VCaP (cell line): ENCODE data around the gene EIF4ENIF1.
A peak's percentile ranks its signal among the peaks of the same experiment; 100 is the strongest.

Experiments
- H3K27ac ChIP-seq: fragments of 450-650 bp; 2 replicates; pipeline ENCODE4 v1.5.1; 2017
- TF ChIP-seq, protein P1 (sequence below): fragments of 450-650 bp; conservative IDR thresholded peaks from 2 replicates; pipeline ENCODE4 v1.5.1; 2017; ENCODE audit warnings: mild to moderate bottlenecking, moderate library complexity

Gene EIF4ENIF1

DNA sequence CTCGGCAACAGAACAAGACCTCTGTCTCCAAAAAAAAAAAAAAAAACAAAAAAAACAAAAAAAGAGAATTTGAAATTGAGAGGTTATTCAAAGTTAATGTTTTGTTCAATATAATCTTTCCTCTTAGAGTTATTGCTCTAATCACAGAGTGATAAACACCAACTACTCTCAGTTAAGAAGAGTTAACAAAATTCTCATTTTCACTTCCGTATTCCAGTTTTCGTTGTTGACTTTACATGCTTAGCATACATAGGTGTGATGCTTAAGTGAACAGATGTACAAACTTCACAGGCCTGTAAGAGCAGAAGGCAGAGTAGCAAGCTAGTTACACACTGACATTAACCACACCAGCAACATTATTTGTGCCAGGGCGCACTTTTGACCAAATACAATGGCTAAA lies 12.3 kb downstream of the EIF4ENIF1 start:
- TF ChIP-seq, protein P1, sequence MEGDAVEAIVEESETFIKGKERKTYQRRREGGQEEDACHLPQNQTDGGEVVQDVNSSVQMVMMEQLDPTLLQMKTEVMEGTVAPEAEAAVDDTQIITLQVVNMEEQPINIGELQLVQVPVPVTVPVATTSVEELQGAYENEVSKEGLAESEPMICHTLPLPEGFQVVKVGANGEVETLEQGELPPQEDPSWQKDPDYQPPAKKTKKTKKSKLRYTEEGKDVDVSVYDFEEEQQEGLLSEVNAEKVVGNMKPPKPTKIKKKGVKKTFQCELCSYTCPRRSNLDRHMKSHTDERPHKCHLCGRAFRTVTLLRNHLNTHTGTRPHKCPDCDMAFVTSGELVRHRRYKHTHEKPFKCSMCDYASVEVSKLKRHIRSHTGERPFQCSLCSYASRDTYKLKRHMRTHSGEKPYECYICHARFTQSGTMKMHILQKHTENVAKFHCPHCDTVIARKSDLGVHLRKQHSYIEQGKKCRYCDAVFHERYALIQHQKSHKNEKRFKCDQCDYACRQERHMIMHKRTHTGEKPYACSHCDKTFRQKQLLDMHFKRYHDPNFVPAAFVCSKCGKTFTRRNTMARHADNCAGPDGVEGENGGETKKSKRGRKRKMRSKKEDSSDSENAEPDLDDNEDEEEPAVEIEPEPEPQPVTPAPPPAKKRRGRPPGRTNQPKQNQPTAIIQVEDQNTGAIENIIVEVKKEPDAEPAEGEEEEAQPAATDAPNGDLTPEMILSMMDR: no peak
- H3K27ac ChIP-seq: no peak overlapping the region

DNA sequence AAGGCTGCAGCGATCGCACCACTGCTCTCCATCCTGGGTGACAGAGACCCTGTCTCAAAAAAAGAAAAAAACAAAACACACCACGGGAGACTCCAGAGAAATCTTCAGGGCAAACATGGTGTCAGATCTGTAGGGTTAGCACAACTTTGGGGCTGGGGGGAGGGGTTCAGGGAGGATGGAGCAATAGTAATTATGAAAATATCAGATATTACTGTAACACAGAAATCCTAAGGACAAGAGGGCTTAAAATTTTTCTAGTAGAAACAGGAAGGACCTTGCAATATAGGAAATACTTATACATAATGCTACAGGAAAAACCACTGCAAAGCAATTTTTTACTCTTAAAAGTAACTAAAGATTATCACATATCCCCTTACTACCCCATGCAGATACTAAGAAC lies 13.8 kb downstream of the EIF4ENIF1 start:
- TF ChIP-seq, protein P1: no peak
- no peak overlapping the region for H3K27ac ChIP-seq

DNA sequence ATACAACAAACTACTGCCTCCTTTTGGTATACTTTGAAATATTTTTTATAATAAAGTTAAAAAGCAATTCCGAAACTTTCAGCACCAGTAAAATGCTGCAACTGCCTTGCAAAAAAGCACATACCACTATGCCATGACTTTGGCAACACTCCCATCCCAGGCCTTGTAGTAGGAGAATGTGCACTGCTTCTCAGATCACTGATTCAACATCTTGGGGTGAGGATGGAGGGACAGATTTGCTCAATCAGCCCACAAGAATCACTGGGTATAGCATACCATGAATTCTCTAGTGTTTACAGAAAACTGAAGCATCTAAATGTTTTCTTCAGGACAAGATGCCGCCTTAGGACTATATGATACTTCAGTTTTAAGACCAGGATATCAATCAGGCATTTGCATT lies 14.9 kb downstream of the EIF4ENIF1 start:
- H3K27ac ChIP-seq: no peak overlapping the region
- TF ChIP-seq, protein P1: no peak

DNA sequence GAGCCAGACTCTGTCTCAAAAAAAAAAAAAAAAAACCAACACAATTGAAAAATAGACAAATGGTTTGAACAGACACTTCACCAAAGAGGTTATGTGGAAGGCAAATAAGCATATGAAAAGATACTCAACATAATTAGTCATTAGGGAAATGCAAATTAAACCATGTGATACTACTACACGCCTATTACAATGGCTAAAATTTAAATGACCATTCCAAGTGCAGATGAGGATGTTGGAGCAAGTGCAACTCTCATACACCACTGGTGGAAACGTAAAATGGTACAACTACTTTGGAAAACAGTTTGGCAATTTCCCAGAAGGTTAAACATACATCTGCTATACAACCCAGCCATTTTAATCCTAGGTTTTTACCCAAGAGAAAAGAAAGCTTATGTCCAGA lies 24.3 kb downstream of the EIF4ENIF1 start:
- TF ChIP-seq, protein P1: no peak
- no peak overlapping the region for H3K27ac ChIP-seq

DNA sequence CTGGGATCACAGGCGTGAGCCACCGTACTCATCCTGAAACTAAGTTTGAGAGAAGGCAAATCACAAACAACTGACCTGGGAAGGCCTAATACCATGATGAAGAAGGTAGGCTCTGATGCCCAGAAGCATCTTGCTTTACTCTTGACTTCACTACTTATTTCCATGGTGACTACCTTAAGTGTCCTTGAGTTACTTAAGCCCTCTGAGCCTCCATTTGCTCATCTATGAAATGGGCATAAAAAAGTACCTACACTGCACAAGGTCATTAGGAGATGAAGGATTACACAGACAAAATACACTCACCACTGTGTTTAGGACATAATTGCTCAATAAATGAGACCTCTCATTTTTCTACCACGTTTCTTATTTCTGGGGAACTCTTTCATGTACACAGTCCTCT lies 27.9 kb downstream of the EIF4ENIF1 start:
- H3K27ac ChIP-seq: no peak overlapping the region
- TF ChIP-seq, protein P1: no peak

DNA sequence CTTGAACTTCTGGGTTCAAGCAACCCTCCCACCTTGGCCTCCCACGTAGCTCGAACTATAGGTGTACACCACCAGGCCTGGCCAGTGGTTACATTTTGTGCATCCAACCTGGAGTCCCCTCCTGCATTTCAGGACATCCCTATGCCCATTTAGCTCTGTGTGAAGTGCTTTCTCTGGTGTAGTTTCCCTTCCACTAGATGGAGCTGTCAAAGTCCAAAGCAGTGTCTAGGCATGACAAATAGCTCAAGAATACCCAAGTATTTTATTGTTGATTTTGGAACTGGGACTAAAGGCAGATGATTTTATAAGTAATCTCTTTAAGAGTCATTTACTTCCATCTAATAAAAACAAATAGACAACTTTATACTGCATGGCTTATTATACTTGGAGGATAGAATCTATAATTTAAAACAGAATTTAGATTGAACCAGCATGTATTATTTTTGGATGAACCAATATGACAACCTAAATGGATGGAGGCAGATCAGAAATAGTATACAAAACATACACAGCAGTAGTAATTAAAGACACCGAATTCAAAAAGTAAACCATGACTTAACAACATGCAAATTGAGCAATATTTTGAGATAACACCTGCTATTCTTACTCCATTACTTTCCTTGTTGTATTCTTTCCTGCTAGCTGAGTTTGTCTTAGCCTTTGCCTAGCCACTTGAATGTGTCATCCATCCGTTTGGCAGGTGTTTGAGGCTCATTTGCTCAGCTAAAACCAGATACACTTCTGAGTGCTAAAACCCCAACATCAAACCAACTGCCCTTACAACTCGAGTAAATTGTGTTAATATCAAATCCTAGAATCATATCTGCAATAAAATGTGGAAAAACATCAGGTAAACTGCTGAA lies 37.7 kb downstream of the EIF4ENIF1 start:
- H3K27ac ChIP-seq: no peak overlapping the region; the same call in 1 of the 2 replicates

DNA sequence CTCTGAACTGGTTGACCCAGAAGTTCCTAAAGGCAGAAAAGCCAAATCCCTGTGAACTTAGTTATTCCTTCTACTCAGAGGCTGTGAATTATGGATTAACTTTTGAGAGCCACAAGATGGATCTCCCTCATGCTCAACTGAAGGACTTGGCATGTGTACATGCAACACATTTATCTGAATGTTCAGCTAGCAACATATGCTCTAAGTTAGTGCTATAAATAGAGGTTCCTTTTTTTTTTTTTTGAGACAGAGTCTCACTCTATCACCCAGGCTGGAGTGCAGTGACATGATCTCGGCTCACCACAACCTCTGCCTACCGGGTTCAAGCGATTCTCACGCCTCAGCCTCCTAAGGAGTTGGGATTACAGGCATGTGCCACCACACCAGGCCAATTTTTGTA lies 40.1 kb downstream of the EIF4ENIF1 start:
- H3K27ac ChIP-seq: no peak overlapping the region
- TF ChIP-seq, protein P1: no peak

More for the DNA sequence above, 37.7 kb downstream of the EIF4ENIF1 start:
- TF ChIP-seq, protein P1: peak; percentile 89
